ENCODE results near the gene PSMD5.

DNA sequence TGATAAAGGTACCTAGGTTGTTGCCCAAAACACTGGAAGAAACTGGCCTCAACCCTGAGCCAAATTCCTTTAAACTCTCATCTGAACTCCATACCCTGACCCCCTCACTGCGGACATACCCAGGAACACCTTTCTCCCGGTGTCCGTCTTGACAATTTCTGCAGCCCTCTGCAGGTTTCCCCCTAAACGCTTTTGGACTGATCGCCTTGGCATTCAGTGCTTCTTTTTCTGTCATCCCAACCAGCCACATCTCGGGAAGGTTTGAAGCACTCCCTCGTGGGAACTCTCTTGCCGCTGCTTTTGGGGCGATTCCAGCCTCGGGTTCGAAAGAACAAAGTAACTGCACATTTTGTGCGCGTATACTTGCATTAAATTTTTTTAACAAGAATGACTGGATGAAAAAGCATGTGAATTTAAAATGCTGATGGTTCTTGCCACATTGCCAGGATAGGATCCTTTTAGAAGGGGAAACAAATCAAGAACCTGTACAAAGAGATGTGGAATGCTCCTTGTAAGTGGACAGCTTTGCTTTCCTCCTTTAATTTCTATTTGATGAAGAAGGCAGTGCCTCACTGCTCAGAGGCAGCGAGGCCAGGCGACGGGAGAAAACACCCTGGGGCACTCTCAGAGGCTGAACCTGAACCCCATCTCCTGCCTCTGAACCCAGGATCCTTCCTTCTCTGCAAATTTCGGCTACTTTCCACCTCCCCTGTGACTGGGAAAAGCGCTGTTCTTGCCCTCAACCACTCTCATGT lies 615 bp downstream of the PSMD5 start:
- TF ChIP-seq, protein P1, sequence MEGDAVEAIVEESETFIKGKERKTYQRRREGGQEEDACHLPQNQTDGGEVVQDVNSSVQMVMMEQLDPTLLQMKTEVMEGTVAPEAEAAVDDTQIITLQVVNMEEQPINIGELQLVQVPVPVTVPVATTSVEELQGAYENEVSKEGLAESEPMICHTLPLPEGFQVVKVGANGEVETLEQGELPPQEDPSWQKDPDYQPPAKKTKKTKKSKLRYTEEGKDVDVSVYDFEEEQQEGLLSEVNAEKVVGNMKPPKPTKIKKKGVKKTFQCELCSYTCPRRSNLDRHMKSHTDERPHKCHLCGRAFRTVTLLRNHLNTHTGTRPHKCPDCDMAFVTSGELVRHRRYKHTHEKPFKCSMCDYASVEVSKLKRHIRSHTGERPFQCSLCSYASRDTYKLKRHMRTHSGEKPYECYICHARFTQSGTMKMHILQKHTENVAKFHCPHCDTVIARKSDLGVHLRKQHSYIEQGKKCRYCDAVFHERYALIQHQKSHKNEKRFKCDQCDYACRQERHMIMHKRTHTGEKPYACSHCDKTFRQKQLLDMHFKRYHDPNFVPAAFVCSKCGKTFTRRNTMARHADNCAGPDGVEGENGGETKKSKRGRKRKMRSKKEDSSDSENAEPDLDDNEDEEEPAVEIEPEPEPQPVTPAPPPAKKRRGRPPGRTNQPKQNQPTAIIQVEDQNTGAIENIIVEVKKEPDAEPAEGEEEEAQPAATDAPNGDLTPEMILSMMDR (IDR thresholded peaks at IDR 0.05), result no peak
- TF ChIP-seq EP300 (IDR thresholded peaks at IDR 0.05), result no peak

Measured in suprapubic skin (tissue), 3 donors.